Measurements from ENCODE around the gene ASPG. TPM values are rescaled to one million over a fixed set of nuclear protein-coding genes. Genes with fewer than 3 reads are reported as not detected.

The ASPG gene
- total and polyA plus RNA-seq, 2 donors (not counting 3 experiments of a cell fraction or from before 2014, with no cell fraction given), result not detected

DNA sequence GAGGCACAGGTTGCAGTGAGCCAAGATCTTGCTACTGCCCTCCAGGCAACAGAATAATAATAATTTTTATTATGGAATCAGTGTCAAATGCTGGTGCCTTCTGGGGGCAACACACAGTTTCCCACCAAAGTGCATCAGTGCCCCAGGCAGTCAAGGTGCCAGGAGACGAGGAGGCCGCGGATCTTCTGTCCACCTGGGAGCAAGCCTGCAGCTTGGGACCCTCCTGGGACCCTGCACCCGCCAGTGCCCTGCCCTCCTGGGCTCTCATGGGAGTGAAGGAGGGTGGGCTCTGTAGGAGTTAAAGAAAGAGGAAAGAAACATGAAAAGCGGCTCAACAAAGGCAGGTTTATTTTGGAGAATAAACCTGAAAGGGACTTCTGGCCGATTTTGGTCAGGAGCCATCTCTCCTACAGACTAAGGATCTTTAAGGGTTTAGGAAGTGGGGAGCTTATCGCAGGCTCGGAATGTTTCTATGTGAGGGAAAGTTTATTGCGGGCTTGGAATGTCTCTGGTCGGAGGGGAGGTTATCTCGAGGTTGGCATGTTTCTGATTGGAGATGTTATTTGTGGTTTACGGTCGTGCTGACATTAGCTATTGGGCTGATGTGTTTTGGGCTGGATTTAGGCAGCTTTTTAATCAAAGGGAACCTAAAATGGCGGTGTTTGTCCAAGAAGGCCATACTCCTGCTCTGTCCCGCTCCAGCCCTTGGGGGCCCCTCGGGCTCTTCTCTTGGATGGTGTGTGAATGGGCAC, 1.1 kb upstream of the ASPG start:
- no peaks in the 10 kb centered on the region for H3K36me3 ChIP-seq (ENCODE audit: control insufficient read depth in 2 of 2, extremely low read depth in 1 of 2, insufficient read depth in 2 of 2, low read length in 2 of 2)
- H3K27ac ChIP-seq (ENCODE audit: insufficient read depth, low read depth, low read length), result no peak overlapping the region
- no peaks in the 10 kb centered on the region for H3K4me1 ChIP-seq (ENCODE audit: control insufficient read depth, extremely low read depth, insufficient read depth, low read length)
- H3K9me3 ChIP-seq (replicated peaks; ENCODE audit: control insufficient read depth, insufficient read depth, low read length), result no peaks in the 10 kb centered on the region
- FAIRE-seq, result no peak
- no peak for DNase-seq (ENCODE audit: low read depth, low spot score)
- no peaks in the 10 kb centered on the region for H3K79me2 ChIP-seq (ENCODE audit: control insufficient read depth, insufficient read depth, low read length)
- H4K20me1 ChIP-seq (replicated peaks; ENCODE audit: control insufficient read depth, extremely low read depth, insufficient read depth, low read length), result no peaks in the 10 kb centered on the region
- intact Hi-C loops (cut with micrococcal nuclease) (no loop called here), dilution Hi-C loops (cut with MboI; ENCODE audit: extremely low pct_ligation_motif_present, low sequenced_read_pairs) (no loop called here)
- ChIA-PET POLR2A (no interaction called here), CTCF (interaction anchor here (0.9 to 1.4 kb wide), 3 partner anchors 10 to 480 kb away, joined by 3 to 5 read pairs (median 5); no protein-coding TSS in a partner anchor)
- H3K27me3 ChIP-seq (ENCODE audit: control insufficient read depth in 2 of 2, insufficient read depth in 2 of 2, low read length in 2 of 2), result peaks cover 8 to 10% of the 10 kb centered on the region in 2 experiments
- H3K9me1 ChIP-seq (replicated peaks; ENCODE audit: control insufficient read depth, extremely low read depth, insufficient read depth, low read length), result no peaks in the 10 kb centered on the region
- H3K4me2 ChIP-seq (ENCODE audit: insufficient read depth, low read length), result no peak overlapping the region
- BruUV-seq (replicated peaks), result no TSS peak
- no peak overlapping the region for H3K9ac ChIP-seq (replicated peaks; ENCODE audit: extremely low read depth, insufficient read depth, low read length)
- no peak overlapping the region for H2AFZ ChIP-seq (ENCODE audit: low read depth, low read length)
- no peak overlapping the region for H3K4me3 ChIP-seq (replicated peaks in 1 of 3; ENCODE audit: insufficient read depth in 1 of 3, low read depth in 1 of 3, low read length in 3 of 3)
- no peak for TF ChIP-seq FOS (IDR thresholded peaks at IDR 0.05; ENCODE audit: borderline replicate concordance, insufficient read depth, low read length)
- TF ChIP-seq, protein P1, sequence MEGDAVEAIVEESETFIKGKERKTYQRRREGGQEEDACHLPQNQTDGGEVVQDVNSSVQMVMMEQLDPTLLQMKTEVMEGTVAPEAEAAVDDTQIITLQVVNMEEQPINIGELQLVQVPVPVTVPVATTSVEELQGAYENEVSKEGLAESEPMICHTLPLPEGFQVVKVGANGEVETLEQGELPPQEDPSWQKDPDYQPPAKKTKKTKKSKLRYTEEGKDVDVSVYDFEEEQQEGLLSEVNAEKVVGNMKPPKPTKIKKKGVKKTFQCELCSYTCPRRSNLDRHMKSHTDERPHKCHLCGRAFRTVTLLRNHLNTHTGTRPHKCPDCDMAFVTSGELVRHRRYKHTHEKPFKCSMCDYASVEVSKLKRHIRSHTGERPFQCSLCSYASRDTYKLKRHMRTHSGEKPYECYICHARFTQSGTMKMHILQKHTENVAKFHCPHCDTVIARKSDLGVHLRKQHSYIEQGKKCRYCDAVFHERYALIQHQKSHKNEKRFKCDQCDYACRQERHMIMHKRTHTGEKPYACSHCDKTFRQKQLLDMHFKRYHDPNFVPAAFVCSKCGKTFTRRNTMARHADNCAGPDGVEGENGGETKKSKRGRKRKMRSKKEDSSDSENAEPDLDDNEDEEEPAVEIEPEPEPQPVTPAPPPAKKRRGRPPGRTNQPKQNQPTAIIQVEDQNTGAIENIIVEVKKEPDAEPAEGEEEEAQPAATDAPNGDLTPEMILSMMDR (IDR thresholded peaks at IDR 0.05; ENCODE audit: extremely low read depth in 1 of 2, insufficient read depth in 1 of 2, low read depth in 1 of 2, low read length in 2 of 2), result no peak
- TF ChIP-seq EZH2 (IDR thresholded peaks at IDR 0.05; ENCODE audit: borderline replicate concordance, low read depth, low read length, severe bottlenecking), result no peak
- no peak for TF ChIP-seq POLR2AphosphoS5 (IDR thresholded peaks at IDR 0.05; ENCODE audit: insufficient read depth, low read depth, low read length)
- TF ChIP-seq, protein P2, sequence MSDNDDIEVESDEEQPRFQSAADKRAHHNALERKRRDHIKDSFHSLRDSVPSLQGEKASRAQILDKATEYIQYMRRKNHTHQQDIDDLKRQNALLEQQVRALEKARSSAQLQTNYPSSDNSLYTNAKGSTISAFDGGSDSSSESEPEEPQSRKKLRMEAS (IDR thresholded peaks at IDR 0.05; ENCODE audit: insufficient read depth, insufficient read length), result no peak
- no peak for TF ChIP-seq JUN (IDR thresholded peaks at IDR 0.05; ENCODE audit: borderline replicate concordance, insufficient read depth, insufficient read length, low read depth)
- no peak for TF ChIP-seq GATA2 (IDR thresholded peaks at IDR 0.05; ENCODE audit: insufficient read depth, insufficient read length, low read depth, low read length)
- TF ChIP-seq MYC (IDR thresholded peaks at IDR 0.05; ENCODE audit: low read depth, low read length), result no peak
- no peak for TF ChIP-seq POLR2A (IDR thresholded peaks at IDR 0.05; ENCODE audit: low read depth, low read length)

All from endothelial cell of umbilical vein (primary cell).